ENCODE measurements around the gene FTO.

FTO gene

GRCh38 chr16:54055864-54056263, 351.9 kb downstream of the FTO start:
- no peak for DNase-seq (ENCODE audit: low read depth)

GRCh38 chr16:54056921-54057320, 353.0 kb downstream of the FTO start:
- DNase-seq (ENCODE audit: low read depth): no peak

GRCh38 chr16:54059319-54059718, 355.4 kb downstream of the FTO start:
- DNase-seq (ENCODE audit: low read depth): no peak

GRCh38 chr16:54060599-54061421, 356.9 kb downstream of the FTO start:
- no peak for DNase-seq (ENCODE audit: low read depth)

GRCh38 chr16:54061454-54061853, 357.5 kb downstream of the FTO start:
- DNase-seq (ENCODE audit: low read depth): no peak

- no peak for DNase-seq (ENCODE audit: low read depth)
These were observed 358.7 kb downstream of the FTO start for GRCh38 chr16:54062361-54063278.

- DNase-seq (ENCODE audit: low read depth): no peak
These were observed 359.4 kb downstream of the FTO start for GRCh38 chr16:54063279-54063773.

GRCh38 chr16:54066451-54067105, 362.6 kb downstream of the FTO start:
- no peak for DNase-seq (ENCODE audit: low read depth)

- no peak for DNase-seq (ENCODE audit: low read depth)
These were observed 363.5 kb downstream of the FTO start for GRCh38 chr16:54067322-54068065.

- no peak for DNase-seq (ENCODE audit: low read depth)
These were observed 364.3 kb downstream of the FTO start for GRCh38 chr16:54068212-54068611.

- DNase-seq (ENCODE audit: low read depth): no peak
These were observed 365.8 kb downstream of the FTO start for GRCh38 chr16:54069601-54070239.

GRCh38 chr16:54070789-54071343, 366.9 kb downstream of the FTO start:
- DNase-seq (ENCODE audit: low read depth): no peak

- DNase-seq (ENCODE audit: low read depth): no peak
These were observed 367.6 kb downstream of the FTO start for GRCh38 chr16:54071514-54071913.

GRCh38 chr16:54072237-54072636, 368.3 kb downstream of the FTO start:
- DNase-seq (ENCODE audit: low read depth): no peak

GRCh38 chr16:54073356-54073755, 369.4 kb downstream of the FTO start:
- DNase-seq (ENCODE audit: low read depth): no peak

- no peak for DNase-seq (ENCODE audit: low read depth)
These were observed 371.5 kb downstream of the FTO start for GRCh38 chr16:54075446-54075845.

- DNase-seq (ENCODE audit: low read depth): no peak
These were observed 372.1 kb downstream of the FTO start for GRCh38 chr16:54076006-54076504.

GRCh38 chr16:54077050-54077821, 373.3 kb downstream of the FTO start:
- DNase-seq (ENCODE audit: low read depth): peak; percentile 59

- peak; percentile 80 for DNase-seq (ENCODE audit: low read depth)
These were observed 376.6 kb downstream of the FTO start for GRCh38 chr16:54080524-54081008.

- DNase-seq (ENCODE audit: low read depth): no peak
These were observed 382.8 kb downstream of the FTO start for GRCh38 chr16:54086791-54087190.
